ENCODE measurements around the gene FSCN2. TPM values are rescaled to one million over a fixed set of nuclear protein-coding genes. Genes with fewer than 3 reads are reported as not detected.

Gene FSCN2
- total RNA-seq, 1 experiment from 2014 or later = 0.31 TPM

DNA sequence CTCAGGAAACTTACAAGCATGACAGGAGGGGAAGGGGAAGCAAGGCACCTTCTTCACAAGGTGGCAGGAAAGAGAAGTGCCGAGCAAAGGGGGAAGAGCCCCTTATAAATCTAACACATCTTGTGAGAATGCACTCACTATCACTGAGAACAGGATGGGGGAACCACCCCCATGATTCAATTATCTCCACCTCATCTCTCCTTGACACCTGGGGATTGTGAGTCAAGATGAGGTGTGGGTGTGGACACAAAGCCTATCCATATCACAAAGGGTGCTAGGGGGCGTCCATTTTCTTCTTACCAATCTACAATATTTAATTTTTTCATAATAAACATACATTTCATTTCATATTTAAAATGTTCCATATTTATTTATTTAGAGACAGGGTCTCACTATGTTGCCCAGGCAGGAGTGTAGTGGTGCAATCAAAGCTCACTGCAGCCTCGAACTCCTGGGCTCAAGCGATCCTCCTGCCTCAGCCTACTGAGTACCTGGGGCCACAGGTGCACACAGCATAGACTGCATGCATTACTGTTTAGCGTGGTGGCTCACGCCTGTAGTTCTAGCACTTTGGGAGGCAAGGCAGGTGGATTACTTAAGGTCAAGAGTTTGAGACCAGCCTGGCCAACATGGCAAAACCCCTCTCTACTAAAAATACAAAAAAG, 50.5 kb downstream of the FSCN2 start:
- H3K9me3 Mint-ChIP-seq = no peaks in the 10 kb centered on the region
- POLR2A ChIA-PET = interaction anchor here (0.6 kb wide), 1 partner anchor 948 kb away, joined by 5 read pairs; no protein-coding TSS in a partner anchor

DNA sequence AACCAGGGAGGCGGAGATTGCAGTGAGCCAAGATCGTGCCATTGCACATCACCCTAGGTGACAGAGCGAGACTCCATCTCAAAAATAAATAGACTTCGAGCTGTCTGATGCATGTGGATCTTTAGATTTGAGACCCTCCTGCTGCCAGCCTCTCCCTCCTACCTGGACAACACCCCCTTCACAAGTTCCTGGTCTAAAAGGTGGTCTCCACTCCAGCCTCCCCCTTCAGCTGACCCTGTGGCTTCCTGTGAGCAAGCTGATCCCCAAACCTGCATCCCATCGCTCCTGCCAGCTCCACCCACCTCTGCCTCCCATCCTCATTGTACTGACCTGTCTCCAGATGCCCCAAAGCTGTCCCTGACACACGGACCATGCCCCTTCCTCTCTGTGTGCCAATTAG, 51.1 kb downstream of the FSCN2 start:
- H3K36me3 Mint-ChIP-seq = peaks cover 39% of the 10 kb centered on the region
- CTCF ChIA-PET = interaction anchor here (1.6 kb wide), 1 partner anchor 22 kb away, joined by 5 read pairs; no protein-coding TSS in a partner anchor

More for the DNA sequence above, 50.5 kb downstream of the FSCN2 start:
- DNase-seq (ENCODE audit: low spot score) (no peak), ATAC-seq (no peak)
- Mint-ChIP-seq H3K36me3 (peaks cover 38% of the 10 kb centered on the region), H3K4me3 (no peak overlapping the region), H3K27ac (peak overlapping the region; percentile 12), H3K27me3 (ENCODE audit: low read depth) (no peaks in the 10 kb centered on the region), H3K4me1 (no peaks in the 10 kb centered on the region)
- TF ChIP-seq, protein P1, sequence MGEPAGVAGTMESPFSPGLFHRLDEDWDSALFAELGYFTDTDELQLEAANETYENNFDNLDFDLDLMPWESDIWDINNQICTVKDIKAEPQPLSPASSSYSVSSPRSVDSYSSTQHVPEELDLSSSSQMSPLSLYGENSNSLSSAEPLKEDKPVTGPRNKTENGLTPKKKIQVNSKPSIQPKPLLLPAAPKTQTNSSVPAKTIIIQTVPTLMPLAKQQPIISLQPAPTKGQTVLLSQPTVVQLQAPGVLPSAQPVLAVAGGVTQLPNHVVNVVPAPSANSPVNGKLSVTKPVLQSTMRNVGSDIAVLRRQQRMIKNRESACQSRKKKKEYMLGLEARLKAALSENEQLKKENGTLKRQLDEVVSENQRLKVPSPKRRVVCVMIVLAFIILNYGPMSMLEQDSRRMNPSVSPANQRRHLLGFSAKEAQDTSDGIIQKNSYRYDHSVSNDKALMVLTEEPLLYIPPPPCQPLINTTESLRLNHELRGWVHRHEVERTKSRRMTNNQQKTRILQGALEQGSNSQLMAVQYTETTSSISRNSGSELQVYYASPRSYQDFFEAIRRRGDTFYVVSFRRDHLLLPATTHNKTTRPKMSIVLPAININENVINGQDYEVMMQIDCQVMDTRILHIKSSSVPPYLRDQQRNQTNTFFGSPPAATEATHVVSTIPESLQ (CRISPR knock-in tag; IDR thresholded peaks at IDR 0.05) = no peak
- TF ChIP-seq ZNF121 (CRISPR knock-in tag; IDR thresholded peaks at IDR 0.05) = 0 out of 2 replicates have a peak, but pooled peaks have one; percentile 5
- CTCF ChIA-PET = interaction anchor here (1.6 kb wide), 1 partner anchor 22 kb away, joined by 5 read pairs; no protein-coding TSS in a partner anchor

More for the DNA sequence above, 51.1 kb downstream of the FSCN2 start:
- H3K27me3 Mint-ChIP-seq (ENCODE audit: low read depth) = no peaks in the 10 kb centered on the region
- POLR2A ChIA-PET = interaction anchor here (0.6 kb wide), 1 partner anchor 947 kb away, joined by 5 read pairs; no protein-coding TSS in a partner anchor
- no peak for TF ChIP-seq NFE2L1 (CRISPR knock-in tag; IDR thresholded peaks at IDR 0.05)
- TF ChIP-seq CREB1 (CRISPR knock-in tag; IDR thresholded peaks at IDR 0.05) = no peak
- no peak for TF ChIP-seq ZNF121 (CRISPR knock-in tag; IDR thresholded peaks at IDR 0.05)
- TF ChIP-seq GABPB1 (CRISPR knock-in tag; IDR thresholded peaks at IDR 0.05) = no peak
- no peak for TF ChIP-seq ATF1 (CRISPR knock-in tag; IDR thresholded peaks at IDR 0.05)
- TF ChIP-seq, protein P2, sequence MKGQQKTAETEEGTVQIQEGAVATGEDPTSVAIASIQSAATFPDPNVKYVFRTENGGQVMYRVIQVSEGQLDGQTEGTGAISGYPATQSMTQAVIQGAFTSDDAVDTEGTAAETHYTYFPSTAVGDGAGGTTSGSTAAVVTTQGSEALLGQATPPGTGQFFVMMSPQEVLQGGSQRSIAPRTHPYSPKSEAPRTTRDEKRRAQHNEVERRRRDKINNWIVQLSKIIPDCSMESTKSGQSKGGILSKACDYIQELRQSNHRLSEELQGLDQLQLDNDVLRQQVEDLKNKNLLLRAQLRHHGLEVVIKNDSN (CRISPR knock-in tag; IDR thresholded peaks at IDR 0.05) = no peak
- TF ChIP-seq, protein P3, sequence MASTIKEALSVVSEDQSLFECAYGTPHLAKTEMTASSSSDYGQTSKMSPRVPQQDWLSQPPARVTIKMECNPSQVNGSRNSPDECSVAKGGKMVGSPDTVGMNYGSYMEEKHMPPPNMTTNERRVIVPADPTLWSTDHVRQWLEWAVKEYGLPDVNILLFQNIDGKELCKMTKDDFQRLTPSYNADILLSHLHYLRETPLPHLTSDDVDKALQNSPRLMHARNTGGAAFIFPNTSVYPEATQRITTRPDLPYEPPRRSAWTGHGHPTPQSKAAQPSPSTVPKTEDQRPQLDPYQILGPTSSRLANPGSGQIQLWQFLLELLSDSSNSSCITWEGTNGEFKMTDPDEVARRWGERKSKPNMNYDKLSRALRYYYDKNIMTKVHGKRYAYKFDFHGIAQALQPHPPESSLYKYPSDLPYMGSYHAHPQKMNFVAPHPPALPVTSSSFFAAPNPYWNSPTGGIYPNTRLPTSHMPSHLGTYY (CRISPR knock-in tag; IDR thresholded peaks at IDR 0.05) = no peak
- TF ChIP-seq, protein P4, sequence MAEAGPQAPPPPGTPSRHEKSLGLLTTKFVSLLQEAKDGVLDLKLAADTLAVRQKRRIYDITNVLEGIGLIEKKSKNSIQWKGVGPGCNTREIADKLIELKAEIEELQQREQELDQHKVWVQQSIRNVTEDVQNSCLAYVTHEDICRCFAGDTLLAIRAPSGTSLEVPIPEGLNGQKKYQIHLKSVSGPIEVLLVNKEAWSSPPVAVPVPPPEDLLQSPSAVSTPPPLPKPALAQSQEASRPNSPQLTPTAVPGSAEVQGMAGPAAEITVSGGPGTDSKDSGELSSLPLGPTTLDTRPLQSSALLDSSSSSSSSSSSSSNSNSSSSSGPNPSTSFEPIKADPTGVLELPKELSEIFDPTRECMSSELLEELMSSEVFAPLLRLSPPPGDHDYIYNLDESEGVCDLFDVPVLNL (CRISPR knock-in tag; IDR thresholded peaks at IDR 0.05; ENCODE audit: borderline replicate concordance, low read depth) = no peak
- TF ChIP-seq ELF4 (CRISPR knock-in tag; IDR thresholded peaks at IDR 0.05; ENCODE audit: low read depth) = no peak
- no peak for TF ChIP-seq FOXK1 (CRISPR knock-in tag; IDR thresholded peaks at IDR 0.05)
- TF ChIP-seq, protein P5, sequence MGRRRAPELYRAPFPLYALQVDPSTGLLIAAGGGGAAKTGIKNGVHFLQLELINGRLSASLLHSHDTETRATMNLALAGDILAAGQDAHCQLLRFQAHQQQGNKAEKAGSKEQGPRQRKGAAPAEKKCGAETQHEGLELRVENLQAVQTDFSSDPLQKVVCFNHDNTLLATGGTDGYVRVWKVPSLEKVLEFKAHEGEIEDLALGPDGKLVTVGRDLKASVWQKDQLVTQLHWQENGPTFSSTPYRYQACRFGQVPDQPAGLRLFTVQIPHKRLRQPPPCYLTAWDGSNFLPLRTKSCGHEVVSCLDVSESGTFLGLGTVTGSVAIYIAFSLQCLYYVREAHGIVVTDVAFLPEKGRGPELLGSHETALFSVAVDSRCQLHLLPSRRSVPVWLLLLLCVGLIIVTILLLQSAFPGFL (CRISPR knock-in tag; IDR thresholded peaks at IDR 0.05; ENCODE audit: borderline replicate concordance) = no peak
- no peak for TF ChIP-seq ZNF317 (CRISPR knock-in tag; IDR thresholded peaks at IDR 0.05; ENCODE audit: borderline replicate concordance, low read depth)
- no peak for TF ChIP-seq EMX1 (CRISPR knock-in tag; IDR thresholded peaks at IDR 0.05)
- TF ChIP-seq, protein P6, sequence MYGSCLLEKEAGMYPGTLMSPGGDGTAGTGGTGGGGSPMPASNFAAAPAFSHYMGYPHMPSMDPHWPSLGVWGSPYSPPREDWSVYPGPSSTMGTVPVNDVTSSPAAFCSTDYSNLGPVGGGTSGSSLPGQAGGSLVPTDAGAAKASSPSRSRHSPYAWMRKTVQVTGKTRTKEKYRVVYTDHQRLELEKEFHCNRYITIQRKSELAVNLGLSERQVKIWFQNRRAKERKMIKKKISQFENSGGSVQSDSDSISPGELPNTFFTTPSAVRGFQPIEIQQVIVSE (CRISPR knock-in tag; IDR thresholded peaks at IDR 0.05; ENCODE audit: borderline replicate concordance) = no peak
- TF ChIP-seq, protein P7, sequence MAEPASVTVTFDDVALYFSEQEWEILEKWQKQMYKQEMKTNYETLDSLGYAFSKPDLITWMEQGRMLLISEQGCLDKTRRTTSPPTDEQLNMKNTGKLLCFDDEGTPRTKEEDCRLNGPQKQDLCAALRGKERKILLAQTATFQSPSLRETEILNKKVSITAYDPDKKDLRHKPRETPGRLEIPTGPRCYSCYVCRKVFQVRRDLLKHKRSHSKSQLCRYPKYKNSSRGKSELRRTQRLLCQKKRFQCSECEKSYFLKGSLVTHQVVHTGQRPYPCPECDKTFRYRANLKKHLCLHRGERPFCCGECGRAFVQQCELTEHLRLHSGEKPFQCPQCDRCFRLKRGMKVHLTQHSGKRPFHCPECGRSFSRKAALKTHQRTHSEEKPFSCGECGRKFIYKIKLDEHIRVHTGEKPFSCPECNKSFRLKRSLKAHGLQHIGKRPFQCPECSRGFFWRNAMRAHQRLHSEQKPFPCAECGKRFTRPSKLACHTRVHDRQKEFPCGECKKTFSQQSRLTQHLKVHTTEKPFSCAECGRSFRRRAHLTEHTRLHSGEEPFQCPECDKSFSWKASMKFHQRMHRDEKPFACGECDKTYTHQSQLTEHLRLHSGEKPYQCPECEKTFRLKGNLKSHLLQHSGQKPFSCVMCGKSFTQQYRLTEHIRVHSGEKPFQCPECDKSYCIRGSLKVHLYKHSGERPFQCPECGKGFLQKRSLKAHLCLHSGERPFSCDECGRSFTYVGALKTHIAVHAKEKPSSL (CRISPR knock-in tag; conservative IDR thresholded peaks at IDR 0.05) = no peak
- no peak overlapping the region; the same call in 1 of the 2 replicates for H3K27ac Mint-ChIP-seq
- H3K9me3 Mint-ChIP-seq = no peaks in the 10 kb centered on the region
- no peak overlapping the region for H3K4me3 Mint-ChIP-seq
- no peaks in the 10 kb centered on the region for H3K4me1 Mint-ChIP-seq
- no peak for ATAC-seq
- no peak for DNase-seq (ENCODE audit: low spot score)
